Liver (tissue), 9 donors: ENCODE measurements around the gene GADL1. TPM values are rescaled to one million over a fixed set of nuclear protein-coding genes. Genes with fewer than 3 reads are reported as not detected.

Experiments used
- DNase-seq: peaks from one replicate; pipeline ENCODE4 v3.0.0-alpha.2; 2017; ENCODE audit warnings: low spot score
- H3K27ac ChIP-seq, 2 donors: one replicate each; pipeline ENCODE4 v1.7.0; 2013; ENCODE audit warnings: inconsistent platforms in 2 of 2, low read length in 2 of 2, control low read depth in 1 of 2, low read depth in 1 of 2, mild to moderate bottlenecking in 1 of 2
- H3K27me3 ChIP-seq, 4 donors: one replicate each; pipeline versions ENCODE4 v1.6.1 to v1.7.0; 2013; ENCODE audit warnings: low read length in 3 of 4, inconsistent platforms in 1 of 4, mild to moderate bottlenecking in 1 of 4, moderate library complexity in 1 of 4; ENCODE audit not compliant: control insufficient read depth in 4 of 4, insufficient read depth in 4 of 4
- H3K36me3 ChIP-seq, 4 donors: one replicate each; pipeline versions ENCODE4 v1.6.1 to v1.7.0; 2013; ENCODE audit warnings: low read length in 3 of 4, mild to moderate bottlenecking in 3 of 4, low read depth in 1 of 4, moderate library complexity in 1 of 4; ENCODE audit not compliant: control insufficient read depth in 4 of 4, insufficient read depth in 3 of 4
- H3K4me1 ChIP-seq, 4 donors: one replicate each; pipeline versions ENCODE4 v1.6.1 to v1.7.0; 2013; ENCODE audit warnings: low read length in 3 of 4, mild to moderate bottlenecking in 3 of 4, moderate library complexity in 1 of 4; ENCODE audit not compliant: control insufficient read depth in 4 of 4, insufficient read depth in 4 of 4
- H3K4me3 ChIP-seq, 3 donors: one replicate each; pipeline versions ENCODE4 v1.6.1 to v1.7.0; 2013; ENCODE audit warnings: low read length in 3 of 3, control low read depth in 1 of 3, low read depth in 1 of 3, mild to moderate bottlenecking in 1 of 3
- H3K9ac ChIP-seq, 2 donors: one replicate each; pipeline ENCODE4 v1.7.0; 2013; ENCODE audit warnings: low read length in 2 of 2, mild to moderate bottlenecking in 2 of 2, moderate library complexity in 2 of 2, control low read depth in 1 of 2, low read depth in 1 of 2
- H3K9me3 ChIP-seq, 4 donors: one replicate each; pipeline versions ENCODE4 v1.6.1 to v1.7.0; 2013; ENCODE audit warnings: low read length in 3 of 4; ENCODE audit not compliant: control insufficient read depth in 4 of 4
- EGR1 ChIP-seq, 2 donors: IDR thresholded peaks; 2 replicates each; pipeline ENCODE4 v1.6.1; 2016 to 2018; ENCODE audit warnings: antibody characterized with exemption in 2 of 2, low read depth in 2 of 2
- FOXA1 ChIP-seq: IDR thresholded peaks from 2 replicates; pipeline ENCODE4 v1.6.1; 2016; ENCODE audit warnings: antibody characterized with exemption
- FOXA2 ChIP-seq: IDR thresholded peaks from 2 replicates; pipeline ENCODE4 v1.6.1; 2016; ENCODE audit warnings: antibody characterized with exemption
- GABPA ChIP-seq, 2 donors: IDR thresholded peaks in 1 of 2; conservative IDR thresholded peaks in 1 of 2; 2 replicates each; pipeline ENCODE4 v1.6.1; 2016; ENCODE audit warnings: antibody characterized with exemption in 2 of 2, mild to moderate bottlenecking in 1 of 2, moderate library complexity in 1 of 2
- HNF4A ChIP-seq, 2 donors: conservative IDR thresholded peaks; 2 replicates each; pipeline ENCODE4 v1.6.1; 2016; ENCODE audit warnings: antibody characterized with exemption in 2 of 2, mild to moderate bottlenecking in 2 of 2
- HNF4G ChIP-seq: IDR thresholded peaks from 2 replicates; pipeline ENCODE4 v1.6.1; 2016; ENCODE audit warnings: antibody characterized with exemption
- JUND ChIP-seq, 2 donors: IDR thresholded peaks; 2 replicates each; pipeline ENCODE4 v1.6.1; 2016; ENCODE audit warnings: antibody characterized with exemption in 2 of 2
- NR2F2 ChIP-seq: IDR thresholded peaks from 2 replicates; pipeline ENCODE4 v1.6.1; 2016; ENCODE audit warnings: antibody characterized with exemption
- RAD21 ChIP-seq, 2 donors: IDR thresholded peaks; 2 replicates each; pipeline ENCODE4 v1.6.1; 2016; ENCODE audit warnings: antibody characterized with exemption in 2 of 2, mild to moderate bottlenecking in 2 of 2
- RXRA ChIP-seq, 2 donors: IDR thresholded peaks; 2 replicates each; pipeline ENCODE4 v1.6.1; 2017 to 2018; ENCODE audit warnings: antibody characterized with exemption in 2 of 2, mild to moderate bottlenecking in 1 of 2
- SP1 ChIP-seq: IDR thresholded peaks from 2 replicates; pipeline ENCODE4 v1.6.1; 2018; ENCODE audit warnings: antibody characterized with exemption, mild to moderate bottlenecking
- TAF1 ChIP-seq: conservative IDR thresholded peaks from 2 replicates; pipeline ENCODE4 v1.6.1; 2016; ENCODE audit warnings: antibody characterized with exemption, mild to moderate bottlenecking
- YY1 ChIP-seq: IDR thresholded peaks from 2 replicates; pipeline ENCODE4 v1.6.1; 2016; ENCODE audit warnings: antibody characterized with exemption, mild to moderate bottlenecking
- polyA plus RNA-seq, 2 donors: library from polyadenylated mRNA; stranded (reverse) in 1 of 2; unstranded in 1 of 2; fragments of 200-250 nt in 1 of 2; fragments of >200 nt in 1 of 2; fragmentation: Nextera tagmentation in 1 of 2; extraction: Ambion mirVana in 1 of 2; gene quantifications; one replicate each; pipeline versions ENCODE4 v1.2.1 to v1.2.3, GENCODE V29; 2013 to 2015
- total RNA-seq, 2 donors: library from RNA; depleted of rRNA; stranded (reverse); fragments of >200 nt; gene quantifications; one replicate each; pipeline ENCODE4 v1.2.3, GENCODE V29; 2014
- TF ChIP-seq, protein P1 (sequence below): IDR thresholded peaks from 2 replicates; pipeline ENCODE4 v1.6.1; 2016; ENCODE audit warnings: antibody characterized with exemption
- TF ChIP-seq, protein P2 (sequence below): IDR thresholded peaks from 2 replicates; pipeline ENCODE4 v1.6.1; 2016; ENCODE audit warnings: antibody characterized with exemption
- TF ChIP-seq, protein P3 (sequence below): IDR thresholded peaks from 2 replicates; pipeline ENCODE4 v1.6.1; 2016; ENCODE audit warnings: antibody characterized with exemption, mild to moderate bottlenecking
- TF ChIP-seq, protein P4 (sequence below): IDR thresholded peaks from 2 replicates; pipeline ENCODE4 v1.6.1; 2016; ENCODE audit warnings: antibody characterized with exemption
- donor health status: healthy.
- donor health status: healthy.
- donor health status: healthy.
- donor health status: healthy.
- donor health status: healthy.

Gene GADL1
- total and polyA plus RNA-seq, 4 donors = not detected

DNA sequence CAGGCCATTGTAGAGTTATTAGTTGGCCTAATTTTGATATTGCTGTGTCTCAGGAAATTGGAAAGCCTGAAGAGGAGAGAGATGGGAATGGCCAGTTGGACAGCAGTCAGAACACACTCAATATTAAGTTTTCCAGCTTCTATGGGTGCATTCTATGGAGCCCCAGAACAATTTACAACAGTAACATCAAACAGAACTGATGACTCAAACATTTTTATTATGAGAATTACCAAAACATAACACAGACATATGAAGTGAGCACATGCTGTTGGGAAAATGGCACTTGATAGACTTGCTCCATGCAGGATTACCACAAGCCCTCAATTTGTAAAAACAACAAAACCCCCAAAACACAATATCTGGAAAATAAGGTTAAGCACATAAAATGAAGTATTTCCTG, 104.3 kb downstream of the GADL1 start:
- TF ChIP-seq RXRA (IDR thresholded peaks at IDR 0.05) (no peak), SP1 (no peak), NR2F2 (no peak), HNF4A (conservative IDR thresholded peaks at IDR 0.05) (no peak), JUND (IDR thresholded peaks at IDR 0.05) (no peak), FOXA1 (no peak), GABPA (IDR thresholded peaks at IDR 0.05 in 1 of 2, conservative IDR thresholded peaks at IDR 0.05 in 1 of 2) (no peak), FOXA2 (no peak), EGR1 (IDR thresholded peaks at IDR 0.05; ENCODE audit: low read depth in 2 of 2) (no peak)
- TF ChIP-seq, protein P1, sequence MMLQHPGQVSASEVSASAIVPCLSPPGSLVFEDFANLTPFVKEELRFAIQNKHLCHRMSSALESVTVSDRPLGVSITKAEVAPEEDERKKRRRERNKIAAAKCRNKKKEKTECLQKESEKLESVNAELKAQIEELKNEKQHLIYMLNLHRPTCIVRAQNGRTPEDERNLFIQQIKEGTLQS = no peak
- TF ChIP-seq, protein P2, sequence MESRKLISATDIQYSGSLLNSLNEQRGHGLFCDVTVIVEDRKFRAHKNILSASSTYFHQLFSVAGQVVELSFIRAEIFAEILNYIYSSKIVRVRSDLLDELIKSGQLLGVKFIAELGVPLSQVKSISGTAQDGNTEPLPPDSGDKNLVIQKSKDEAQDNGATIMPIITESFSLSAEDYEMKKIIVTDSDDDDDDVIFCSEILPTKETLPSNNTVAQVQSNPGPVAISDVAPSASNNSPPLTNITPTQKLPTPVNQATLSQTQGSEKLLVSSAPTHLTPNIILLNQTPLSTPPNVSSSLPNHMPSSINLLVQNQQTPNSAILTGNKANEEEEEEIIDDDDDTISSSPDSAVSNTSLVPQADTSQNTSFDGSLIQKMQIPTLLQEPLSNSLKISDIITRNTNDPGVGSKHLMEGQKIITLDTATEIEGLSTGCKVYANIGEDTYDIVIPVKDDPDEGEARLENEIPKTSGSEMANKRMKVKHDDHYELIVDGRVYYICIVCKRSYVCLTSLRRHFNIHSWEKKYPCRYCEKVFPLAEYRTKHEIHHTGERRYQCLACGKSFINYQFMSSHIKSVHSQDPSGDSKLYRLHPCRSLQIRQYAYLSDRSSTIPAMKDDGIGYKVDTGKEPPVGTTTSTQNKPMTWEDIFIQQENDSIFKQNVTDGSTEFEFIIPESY = no peak
- TF ChIP-seq, protein P3, sequence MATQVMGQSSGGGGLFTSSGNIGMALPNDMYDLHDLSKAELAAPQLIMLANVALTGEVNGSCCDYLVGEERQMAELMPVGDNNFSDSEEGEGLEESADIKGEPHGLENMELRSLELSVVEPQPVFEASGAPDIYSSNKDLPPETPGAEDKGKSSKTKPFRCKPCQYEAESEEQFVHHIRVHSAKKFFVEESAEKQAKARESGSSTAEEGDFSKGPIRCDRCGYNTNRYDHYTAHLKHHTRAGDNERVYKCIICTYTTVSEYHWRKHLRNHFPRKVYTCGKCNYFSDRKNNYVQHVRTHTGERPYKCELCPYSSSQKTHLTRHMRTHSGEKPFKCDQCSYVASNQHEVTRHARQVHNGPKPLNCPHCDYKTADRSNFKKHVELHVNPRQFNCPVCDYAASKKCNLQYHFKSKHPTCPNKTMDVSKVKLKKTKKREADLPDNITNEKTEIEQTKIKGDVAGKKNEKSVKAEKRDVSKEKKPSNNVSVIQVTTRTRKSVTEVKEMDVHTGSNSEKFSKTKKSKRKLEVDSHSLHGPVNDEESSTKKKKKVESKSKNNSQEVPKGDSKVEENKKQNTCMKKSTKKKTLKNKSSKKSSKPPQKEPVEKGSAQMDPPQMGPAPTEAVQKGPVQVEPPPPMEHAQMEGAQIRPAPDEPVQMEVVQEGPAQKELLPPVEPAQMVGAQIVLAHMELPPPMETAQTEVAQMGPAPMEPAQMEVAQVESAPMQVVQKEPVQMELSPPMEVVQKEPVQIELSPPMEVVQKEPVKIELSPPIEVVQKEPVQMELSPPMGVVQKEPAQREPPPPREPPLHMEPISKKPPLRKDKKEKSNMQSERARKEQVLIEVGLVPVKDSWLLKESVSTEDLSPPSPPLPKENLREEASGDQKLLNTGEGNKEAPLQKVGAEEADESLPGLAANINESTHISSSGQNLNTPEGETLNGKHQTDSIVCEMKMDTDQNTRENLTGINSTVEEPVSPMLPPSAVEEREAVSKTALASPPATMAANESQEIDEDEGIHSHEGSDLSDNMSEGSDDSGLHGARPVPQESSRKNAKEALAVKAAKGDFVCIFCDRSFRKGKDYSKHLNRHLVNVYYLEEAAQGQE = no peak
- H3K27ac ChIP-seq = no peak overlapping the region
- H3K9me3 ChIP-seq = no peaks in the 10 kb centered on the region
- DNase-seq = no peak
- peaks cover 0 to 3% (median 0%) of the 10 kb centered on the region in 4 donors for H3K27me3 ChIP-seq
- H3K4me3 ChIP-seq = no peak overlapping the region
- H3K9ac ChIP-seq = no peak overlapping the region
- H3K36me3 ChIP-seq = no peaks in the 10 kb centered on the region
- no peaks in the 10 kb centered on the region for H3K4me1 ChIP-seq

DNA sequence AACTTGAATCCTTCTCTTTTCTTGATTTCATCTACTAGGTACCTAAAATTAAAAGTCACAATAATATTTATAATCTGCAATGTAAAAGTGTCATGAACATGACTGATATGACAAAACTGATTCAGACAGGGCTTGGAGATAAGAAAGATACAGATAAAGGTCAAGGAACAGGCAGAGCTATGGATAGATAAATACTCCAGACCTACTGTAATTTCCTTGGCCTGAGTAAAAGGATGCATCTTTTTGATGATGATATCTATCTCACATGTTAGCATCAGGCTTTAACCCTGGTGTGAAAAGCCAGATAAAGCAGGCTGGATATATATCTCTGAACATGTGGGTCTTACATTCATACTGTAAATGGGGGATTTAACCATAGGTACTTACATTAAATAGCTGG, 108.1 kb downstream of the GADL1 start:
- H3K27me3 ChIP-seq = no peaks in the 10 kb centered on the region

More for the DNA sequence above, 108.1 kb downstream of the GADL1 start:
- TF ChIP-seq EGR1 (IDR thresholded peaks at IDR 0.05; ENCODE audit: low read depth in 2 of 2) (no peak), TAF1 (no peak), JUND (IDR thresholded peaks at IDR 0.05) (no peak), NR2F2 (no peak), FOXA1 (no peak), HNF4G (no peak), GABPA (IDR thresholded peaks at IDR 0.05 in 1 of 2, conservative IDR thresholded peaks at IDR 0.05 in 1 of 2) (no peak), YY1 (no peak), SP1 (no peak), FOXA2 (no peak), RAD21 (IDR thresholded peaks at IDR 0.05) (no peak)
- TF ChIP-seq, protein P1 = no peak
- TF ChIP-seq, protein P3 = no peak
- TF ChIP-seq, protein P4, sequence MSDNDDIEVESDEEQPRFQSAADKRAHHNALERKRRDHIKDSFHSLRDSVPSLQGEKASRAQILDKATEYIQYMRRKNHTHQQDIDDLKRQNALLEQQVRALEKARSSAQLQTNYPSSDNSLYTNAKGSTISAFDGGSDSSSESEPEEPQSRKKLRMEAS = no peak
- TF ChIP-seq, protein P2 = no peak
- Histone ChIP-seq H3K4me1 (no peaks in the 10 kb centered on the region), H3K9ac (no peak overlapping the region), H3K9me3 (no peaks in the 10 kb centered on the region), H3K4me3 (no peak overlapping the region), H3K27ac (no peak overlapping the region), H3K36me3 (no peaks in the 10 kb centered on the region)
- no peak for DNase-seq
